HG03045 (cell line): ENCODE measurements around the gene AGXT.
"Not testable (repeated sequence)": the region's sequence is repeated elsewhere in the genome, so short reads cannot be mapped to it uniquely, and the experiment has no call there.

Experiments used
- ATAC-seq: cut with Tn5 transposase; IDR thresholded peaks from one replicate; pipeline ENCODE4 v1.9.1; 2021; ENCODE audit warnings: mild to moderate bottlenecking, moderate library complexity; ENCODE audit not compliant: unreplicated experiment

Gene AGXT

GRCh38 chr2:240839152-240840143, 29.2 kb upstream of the AGXT start:
- no peak for ATAC-seq

DNA sequence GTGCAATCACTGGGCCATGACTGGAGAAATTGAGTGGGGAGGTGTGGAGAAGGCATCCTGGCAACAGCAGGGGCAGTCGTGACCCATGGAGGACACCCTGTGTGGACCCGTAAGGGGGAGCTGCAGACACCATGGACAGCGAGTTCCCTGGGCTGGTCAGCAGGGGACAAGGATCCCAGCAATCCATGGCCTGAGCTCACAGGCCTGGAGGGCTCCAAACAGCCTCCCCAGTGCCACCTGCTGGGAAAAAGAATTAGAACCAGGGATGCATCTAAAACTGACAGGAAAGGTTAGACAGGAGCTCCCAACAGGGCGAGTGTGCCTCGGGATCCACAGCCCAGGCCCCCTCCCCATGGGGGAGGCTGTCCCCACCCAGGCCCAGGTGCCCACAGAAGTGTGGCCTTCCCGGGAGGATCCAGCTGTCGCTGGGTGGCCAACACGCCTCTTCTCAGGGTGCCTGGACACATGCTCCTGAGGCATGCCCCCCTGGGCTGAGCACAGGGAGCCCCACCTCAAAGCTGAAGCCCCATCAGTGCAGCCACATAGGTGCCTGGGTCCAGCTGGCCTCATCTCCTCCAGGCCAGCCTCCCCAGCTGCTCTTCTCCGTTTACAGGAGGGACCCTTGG, 28.1 kb upstream of the AGXT start:
- ATAC-seq, result no peak

DNA sequence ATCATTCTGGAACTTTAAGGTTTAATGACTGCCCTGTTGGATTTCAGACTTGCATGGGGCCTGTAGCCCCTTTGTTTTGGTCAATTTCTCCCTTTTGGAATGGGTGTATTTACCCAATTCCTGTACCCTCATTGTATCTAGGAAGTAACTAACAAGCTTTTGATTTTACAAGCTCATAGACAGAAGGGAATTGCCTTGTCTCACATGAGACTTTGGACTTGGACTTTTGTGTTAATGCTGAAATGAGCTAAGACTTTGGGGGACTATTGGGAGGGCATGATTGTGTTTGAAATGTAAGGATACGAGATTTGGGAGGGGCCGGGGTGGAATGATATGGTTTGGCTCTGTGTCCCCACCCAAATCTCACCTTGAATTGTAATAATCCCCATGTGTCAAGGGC, 22.3 kb upstream of the AGXT start:
- ATAC-seq, result not testable (repeated sequence)

DNA sequence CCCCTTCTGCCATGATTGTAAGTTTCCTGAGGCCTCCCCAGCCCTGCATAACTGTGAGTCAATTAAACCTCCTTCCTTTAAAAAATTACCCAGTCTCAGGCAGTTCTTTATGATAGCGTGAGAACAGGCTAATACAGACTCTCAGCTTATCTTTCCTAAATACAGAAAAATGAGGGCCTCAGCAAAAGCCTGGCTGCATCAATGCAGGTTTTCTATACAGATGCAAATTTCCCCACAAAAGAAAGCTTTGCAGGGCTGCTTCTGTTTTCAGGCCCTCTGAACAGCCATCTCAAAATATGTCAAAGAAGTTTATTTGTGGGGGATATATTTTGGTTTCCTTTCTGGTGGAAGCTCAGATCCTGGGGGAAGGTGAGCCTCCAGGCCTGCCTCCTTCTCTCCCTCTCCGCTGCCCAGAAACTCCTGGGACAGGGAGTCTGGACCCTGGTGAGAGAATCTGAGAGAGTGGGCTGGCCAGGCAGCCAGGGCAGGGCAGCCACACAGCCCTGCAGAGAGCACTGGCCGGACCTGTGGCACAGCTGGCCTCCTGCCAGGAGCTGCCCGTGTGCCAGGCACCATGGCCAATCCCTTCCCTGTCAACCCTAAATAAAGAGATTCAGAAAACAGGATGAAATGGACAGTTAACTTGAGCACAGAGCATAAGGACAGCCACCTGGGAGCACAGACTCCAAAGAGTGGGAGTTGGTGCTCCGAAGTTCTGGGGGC, 21.6 kb upstream of the AGXT start:
- ATAC-seq, result no peak

DNA sequence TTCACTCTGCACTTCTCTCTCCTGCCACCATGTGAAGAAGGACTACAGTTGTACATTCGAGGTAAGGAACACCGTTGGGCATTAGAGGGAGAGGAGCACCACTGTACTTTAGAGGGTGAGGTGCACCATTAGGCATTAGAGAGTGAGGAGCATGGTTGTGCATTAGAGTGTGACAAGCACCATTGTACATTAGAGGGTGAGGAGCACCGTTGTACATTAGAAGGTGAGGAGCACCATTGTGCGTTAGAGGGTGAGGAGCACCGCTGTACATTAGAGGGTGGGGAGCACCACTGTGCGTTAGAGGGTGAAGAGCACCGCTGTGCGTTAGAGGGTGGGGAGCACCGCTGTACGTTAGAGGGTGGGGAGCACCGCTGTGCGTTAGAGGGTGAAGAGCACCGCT, 20.8 kb upstream of the AGXT start:
- no peak for ATAC-seq

GRCh38 chr2:240848900-240849680, 19.5 kb upstream of the AGXT start:
- ATAC-seq, result no peak

- no peak for ATAC-seq
Observed at GRCh38 chr2:240850026-240850425, 18.6 kb upstream of the AGXT start.

GRCh38 chr2:240850756-240851077, 17.9 kb upstream of the AGXT start:
- ATAC-seq, result no peak

- ATAC-seq, result no peak
Observed at GRCh38 chr2:240851078-240851991, 17.3 kb upstream of the AGXT start.

DNA sequence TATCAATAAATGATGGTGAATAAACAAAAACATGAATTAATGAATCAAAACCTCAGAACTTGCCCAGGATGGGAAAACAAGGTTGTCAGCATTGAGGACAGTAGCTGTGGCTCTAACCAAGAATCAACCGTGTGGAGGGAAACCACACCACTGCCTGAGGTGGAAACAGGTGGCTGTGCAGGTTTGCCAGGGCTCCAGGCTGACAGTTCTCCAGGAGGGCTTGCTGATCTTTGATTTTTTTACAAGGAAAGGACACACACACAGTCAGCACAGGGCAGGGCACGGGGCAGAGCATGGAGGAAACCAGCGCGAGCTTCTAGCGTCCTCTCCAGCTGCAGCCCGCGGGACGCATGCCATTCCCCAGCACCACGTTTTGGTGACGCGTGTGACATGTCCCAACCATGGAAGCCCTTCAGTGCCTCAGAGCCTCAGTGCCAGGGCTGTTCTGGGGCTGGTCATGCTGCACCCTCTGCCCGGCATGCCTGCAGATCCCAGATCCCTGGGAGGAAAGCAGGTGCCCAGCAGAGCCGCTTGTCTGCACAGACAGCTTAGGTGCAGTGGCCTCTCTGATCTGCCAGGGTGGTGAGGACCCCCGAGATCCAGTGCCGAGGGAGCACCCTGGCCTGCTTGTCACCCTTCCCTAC, 15.8 kb upstream of the AGXT start:
- ATAC-seq, result no peak

DNA sequence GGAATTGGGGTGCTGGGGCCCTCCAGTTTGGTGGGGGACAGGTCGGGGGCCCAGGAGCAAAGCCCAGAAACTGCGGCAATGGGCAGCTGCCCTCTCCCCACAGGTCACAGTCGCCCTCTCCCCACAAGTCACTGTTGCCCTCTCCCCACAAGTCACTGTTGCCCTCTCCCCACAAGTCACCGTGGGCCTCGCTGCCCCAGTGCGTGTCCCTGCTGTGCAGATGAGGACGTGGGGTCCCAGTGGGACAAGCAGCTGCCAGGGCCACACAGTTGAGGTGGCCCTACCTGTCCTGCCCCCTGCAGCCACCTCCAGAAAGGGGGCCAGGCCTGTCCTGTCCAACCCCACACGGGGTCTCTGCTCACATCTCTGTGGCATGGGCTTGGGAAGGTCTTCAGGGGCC, 13.0 kb upstream of the AGXT start:
- ATAC-seq, result no peak

- ATAC-seq, result no peak
Observed at GRCh38 chr2:240856151-240856980, 12.3 kb upstream of the AGXT start.

- no peak for ATAC-seq
Observed at GRCh38 chr2:240857039-240858008, 11.3 kb upstream of the AGXT start.

DNA sequence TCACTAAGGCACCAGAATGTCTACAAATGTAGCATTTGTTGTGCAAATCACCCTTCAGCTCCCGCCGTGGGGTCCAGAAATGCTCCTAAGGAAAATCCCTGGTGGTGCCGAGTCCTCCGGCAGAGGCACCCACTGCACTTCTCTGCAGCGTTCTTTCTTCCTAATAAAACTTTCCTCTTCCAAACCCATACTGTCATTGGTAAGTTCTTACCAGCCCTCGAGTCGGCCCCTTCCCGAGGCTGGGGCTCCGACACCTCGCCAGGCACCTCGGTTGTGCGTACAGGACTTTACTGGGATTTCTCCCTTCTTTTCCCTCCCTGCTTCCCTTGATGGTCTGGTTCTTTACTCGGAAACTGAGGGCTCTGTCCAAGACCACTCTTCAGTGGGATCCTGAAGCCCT, 10.3 kb upstream of the AGXT start:
- ATAC-seq, result no peak

GRCh38 chr2:240858871-240859270, 9.8 kb upstream of the AGXT start:
- ATAC-seq, result no peak

DNA sequence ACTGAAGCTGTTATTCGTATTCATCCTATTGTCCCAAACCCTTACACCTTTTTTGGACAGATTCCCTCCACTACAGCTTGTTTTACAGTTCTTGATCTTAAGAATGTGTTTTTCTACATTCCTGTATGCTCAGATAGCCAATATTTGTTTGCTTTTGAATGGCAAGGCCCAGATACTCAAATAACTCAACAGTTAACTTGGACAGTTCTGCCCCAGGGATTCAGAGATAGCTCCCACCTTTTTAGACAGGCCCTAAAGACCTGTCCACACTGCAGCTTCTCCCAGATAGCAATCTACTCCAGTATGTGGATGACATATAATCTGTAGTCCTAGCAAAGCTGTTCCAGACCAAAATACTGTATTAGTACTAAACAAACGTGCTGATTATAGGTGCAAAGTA, 7.1 kb upstream of the AGXT start:
- no peak for ATAC-seq

DNA sequence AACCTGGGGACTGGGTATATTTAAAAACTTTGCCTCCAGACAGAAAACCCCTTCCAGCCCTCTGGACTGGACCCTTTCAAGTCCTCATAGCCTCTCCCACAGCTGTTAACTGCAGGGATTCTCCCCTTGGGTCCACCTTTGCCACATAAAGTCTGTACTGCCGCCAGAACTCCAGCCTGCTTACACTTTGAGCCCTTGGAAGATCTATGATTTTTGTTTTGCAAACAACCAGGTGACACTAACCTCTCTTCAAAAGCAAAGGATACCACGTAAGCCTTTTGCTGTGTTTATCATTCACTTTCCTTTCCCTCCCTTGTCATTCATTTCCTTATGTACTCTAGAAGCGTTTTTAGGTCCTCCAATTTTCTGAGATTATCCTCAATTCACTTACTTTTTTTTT, 4.1 kb upstream of the AGXT start:
- ATAC-seq, result no peak
